Measurements from ENCODE around the gene PDYN.
"Not testable (repeated sequence)": the region's sequence is repeated elsewhere in the genome, so short reads cannot be mapped to it uniquely, and the experiment has no call there.

The PDYN gene

GRCh38 chr20:1993986-1994385, at the start of gene PDYN:
PDYN (minus strand) TSS chr20:1994058; CDS start chr20:1983084, 10,974 bp downstream.
- no peak for DNase-seq (ENCODE audit: low spot score)

- DNase-seq (ENCODE audit: low spot score): no peak
Observed at GRCh38 chr20:2042400-2042799, 48.5 kb upstream of the PDYN start.

- DNase-seq (ENCODE audit: low spot score): no peak
Observed at GRCh38 chr20:2038161-2038560, 44.3 kb upstream of the PDYN start.

- no peak for DNase-seq (ENCODE audit: low spot score)
Observed at GRCh38 chr20:2037296-2037914, 43.5 kb upstream of the PDYN start.

GRCh38 chr20:2036357-2036756, 42.5 kb upstream of the PDYN start:
- not testable (repeated sequence) for DNase-seq (ENCODE audit: low spot score)

- no peak for DNase-seq (ENCODE audit: low spot score)
Observed at GRCh38 chr20:2032168-2032567, 38.3 kb upstream of the PDYN start.

- DNase-seq (ENCODE audit: low spot score): no peak
Observed at GRCh38 chr20:2026514-2026913, 32.7 kb upstream of the PDYN start.

- DNase-seq (ENCODE audit: low spot score): no peak
Observed at GRCh38 chr20:2026004-2026403, 32.1 kb upstream of the PDYN start.

- no peak for DNase-seq (ENCODE audit: low spot score)
Observed at GRCh38 chr20:2023151-2023550, 29.3 kb upstream of the PDYN start.

- no peak for DNase-seq (ENCODE audit: low spot score)
Observed at GRCh38 chr20:2022163-2022562, 28.3 kb upstream of the PDYN start.

- no peak for DNase-seq (ENCODE audit: low spot score)
Observed at GRCh38 chr20:2010533-2010932, 16.7 kb upstream of the PDYN start.

GRCh38 chr20:2006452-2007361, 12.8 kb upstream of the PDYN start:
- peak; percentile 36 for DNase-seq (ENCODE audit: low spot score)

GRCh38 chr20:2005831-2006426, 12.1 kb upstream of the PDYN start:
- peak; percentile 52 for DNase-seq (ENCODE audit: low spot score)

GRCh38 chr20:2005359-2005758, 11.5 kb upstream of the PDYN start:
- peak; percentile 3 for DNase-seq (ENCODE audit: low spot score)

- DNase-seq (ENCODE audit: low spot score): no peak
Observed at GRCh38 chr20:2004171-2004570, 10.3 kb upstream of the PDYN start.

GRCh38 chr20:2002365-2002764, 8.5 kb upstream of the PDYN start:
- DNase-seq (ENCODE audit: low spot score): no peak

- DNase-seq (ENCODE audit: low spot score): no peak
Observed at GRCh38 chr20:2001119-2001518, 7.3 kb upstream of the PDYN start.

GRCh38 chr20:2000285-2000684, 6.4 kb upstream of the PDYN start:
- no peak for DNase-seq (ENCODE audit: low spot score)

GRCh38 chr20:1998715-1999114, 4.9 kb upstream of the PDYN start:
- DNase-seq (ENCODE audit: low spot score): no peak

GRCh38 chr20:1998193-1998520, 4.3 kb upstream of the PDYN start:
- no peak for DNase-seq (ENCODE audit: low spot score)

GRCh38 chr20:1997483-1998192, 3.8 kb upstream of the PDYN start:
- DNase-seq (ENCODE audit: low spot score): no peak

- DNase-seq (ENCODE audit: low spot score): no peak
Observed at GRCh38 chr20:1995531-1996310, 1.9 kb upstream of the PDYN start.
